ENCODE results near the gene BICRAL.

BICRAL gene

DNA sequence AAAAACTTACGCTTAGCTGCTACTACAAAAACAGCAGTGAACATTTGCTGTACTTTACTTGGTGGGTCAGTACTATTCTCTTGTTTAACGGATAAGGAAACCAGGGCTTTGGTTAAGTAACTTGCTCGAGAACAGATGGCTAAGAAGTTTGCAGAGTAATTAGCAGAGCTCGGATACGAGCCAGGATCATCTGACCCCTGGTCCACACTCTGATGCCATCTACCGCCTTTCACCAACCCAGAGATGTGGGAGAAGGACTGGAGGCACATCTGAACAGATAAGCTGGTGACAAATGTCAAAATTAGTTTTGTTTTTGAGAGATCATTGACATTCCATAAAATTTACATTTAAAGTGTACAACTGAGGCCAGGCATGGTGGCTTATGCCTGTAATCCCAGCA lies 78.6 kb downstream of the BICRAL start:
- no peak for TF ChIP-seq ZFX (IDR thresholded peaks at IDR 0.05)
- TF ChIP-seq CTCF (conservative IDR thresholded peaks at IDR 0.05), result no peak
- H3K27ac ChIP-seq, result no peak overlapping the region

GRCh38 chr6:42864602-42865001 lies 82.8 kb downstream of the BICRAL start:
- TF ChIP-seq CTCF (conservative IDR thresholded peaks at IDR 0.05), result no peak
- TF ChIP-seq ZFX (IDR thresholded peaks at IDR 0.05), result no peak
- no peak overlapping the region for H3K27ac ChIP-seq

GRCh38 chr6:42870145-42870936 lies 88.5 kb downstream of the BICRAL start:
- no peak overlapping the region for H3K27ac ChIP-seq
- TF ChIP-seq ZFX (IDR thresholded peaks at IDR 0.05) (no peak), CTCF (conservative IDR thresholded peaks at IDR 0.05) (no peak)

GRCh38 chr6:42871711-42872110 lies 89.9 kb downstream of the BICRAL start:
- no peak overlapping the region for H3K27ac ChIP-seq
- TF ChIP-seq CTCF (conservative IDR thresholded peaks at IDR 0.05) (no peak), ZFX (IDR thresholded peaks at IDR 0.05) (no peak)

- TF ChIP-seq ZFX (IDR thresholded peaks at IDR 0.05) (no peak), CTCF (conservative IDR thresholded peaks at IDR 0.05) (no peak)
- H3K27ac ChIP-seq, result no peak overlapping the region
Measured at GRCh38 chr6:42873313-42873712, 91.5 kb downstream of the BICRAL start.

- TF ChIP-seq CTCF (conservative IDR thresholded peaks at IDR 0.05) (no peak), ZFX (IDR thresholded peaks at IDR 0.05) (no peak)
Measured at GRCh38 chr6:42877695-42878094, 95.8 kb downstream of the BICRAL start.

GRCh38 chr6:42879372-42880239 lies 97.8 kb downstream of the BICRAL start, which contains the start of gene RPL7L1:
TSS of gene RPL7L1 (plus strand) at chr6:42879616. CDS start at chr6:42879911, 295 bp downstream.
- no peak for TF ChIP-seq ZFX (IDR thresholded peaks at IDR 0.05)
- TF ChIP-seq CTCF (conservative IDR thresholded peaks at IDR 0.05), result no peak
- peak within 1 kb of the TSS; percentile 82 for H3K27ac ChIP-seq

More at GRCh38 chr6:42877695-42878094, 95.8 kb downstream of the BICRAL start:
- H3K27ac ChIP-seq, result peak overlapping the region; percentile 23; the same call in 1 of the 2 replicates

DNA sequence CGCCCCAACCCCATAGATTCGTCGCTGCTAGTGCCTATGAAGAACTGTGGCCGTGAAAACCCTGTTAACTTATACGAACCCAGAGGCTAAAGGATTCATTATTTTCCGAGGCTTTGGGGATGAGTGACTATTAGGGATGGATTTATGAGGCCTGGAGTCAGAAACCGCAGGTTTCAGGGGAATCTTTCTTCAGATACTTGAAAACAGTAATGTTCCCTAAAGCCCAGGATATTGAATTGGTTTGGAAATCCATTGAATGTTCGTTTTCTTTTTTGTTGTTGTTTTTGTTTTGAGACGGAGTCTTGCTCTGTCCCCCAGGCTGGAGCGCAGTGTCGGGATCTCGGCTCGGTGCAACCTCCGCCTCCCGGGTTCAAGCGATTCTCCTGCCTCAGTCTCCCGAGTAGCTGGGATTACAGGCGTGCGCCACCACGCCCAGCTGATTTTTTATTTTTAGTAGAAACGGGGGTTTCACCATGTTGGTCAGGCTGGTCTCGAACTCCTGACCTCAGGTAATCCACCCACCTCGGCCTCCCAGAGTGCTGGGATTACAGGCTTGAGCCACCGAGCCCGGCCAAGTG lies 98.5 kb downstream of the BICRAL start:
- H3K27ac ChIP-seq, result peak overlapping the region; percentile 82

DNA sequence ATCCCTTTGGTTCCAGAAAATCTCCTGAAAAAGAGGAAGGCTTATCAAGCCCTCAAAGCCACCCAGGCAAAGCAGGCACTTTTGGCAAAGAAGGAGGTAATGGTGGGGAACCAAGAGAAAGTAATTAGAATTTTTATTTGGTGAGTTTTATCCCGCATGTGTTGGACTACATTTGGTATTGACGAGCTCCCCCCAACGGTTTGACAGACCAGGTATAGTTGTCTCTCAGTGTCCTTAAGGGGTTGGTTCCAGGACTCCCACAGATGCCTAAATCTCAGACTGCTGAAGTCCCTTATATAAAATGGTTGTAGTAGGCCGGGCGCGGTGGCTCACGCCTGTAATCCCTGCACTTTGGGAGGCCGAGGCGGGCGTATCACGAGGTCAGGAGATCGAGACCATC lies 99.0 kb downstream of the BICRAL start:
- H3K27ac ChIP-seq, result peak overlapping the region; percentile 82
